GM21576 (cell line): ENCODE results near the gene GRIP1.

Experiments
- ATAC-seq: cut with Tn5 transposase; IDR thresholded peaks from one replicate; pipeline ENCODE4 v1.9.1; 2021; ENCODE audit warnings: mild to moderate bottlenecking, moderate library complexity; ENCODE audit not compliant: unreplicated experiment

The GRIP1 gene

GRCh38 chr12:66647034-66647691 is 31.7 kb downstream of the GRIP1 start:
- ATAC-seq = no peak

DNA sequence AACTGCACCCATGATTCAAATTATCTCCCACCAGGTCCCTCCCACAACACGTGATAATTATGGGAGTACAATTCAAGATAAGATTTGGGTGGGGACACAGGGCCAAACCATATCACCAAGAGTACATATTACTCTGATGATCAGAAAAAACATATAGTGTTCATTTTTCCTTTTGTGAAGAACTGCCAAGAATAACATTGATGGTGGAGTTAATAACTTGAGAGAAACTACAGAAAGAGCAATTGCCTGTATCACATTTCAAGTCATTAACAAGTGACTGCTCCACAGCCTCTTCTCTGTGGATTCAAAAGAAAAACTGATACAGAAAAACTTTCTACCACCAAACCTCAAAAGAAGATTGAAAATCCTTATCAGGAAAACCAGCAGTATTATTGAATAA is 34.7 kb downstream of the GRIP1 start:
- ATAC-seq = no peak

GRCh38 chr12:66640691-66641460 is 38.0 kb downstream of the GRIP1 start:
- ATAC-seq = no peak

- no peak for ATAC-seq
These were observed 40.2 kb downstream of the GRIP1 start for GRCh38 chr12:66638666-66639065.

DNA sequence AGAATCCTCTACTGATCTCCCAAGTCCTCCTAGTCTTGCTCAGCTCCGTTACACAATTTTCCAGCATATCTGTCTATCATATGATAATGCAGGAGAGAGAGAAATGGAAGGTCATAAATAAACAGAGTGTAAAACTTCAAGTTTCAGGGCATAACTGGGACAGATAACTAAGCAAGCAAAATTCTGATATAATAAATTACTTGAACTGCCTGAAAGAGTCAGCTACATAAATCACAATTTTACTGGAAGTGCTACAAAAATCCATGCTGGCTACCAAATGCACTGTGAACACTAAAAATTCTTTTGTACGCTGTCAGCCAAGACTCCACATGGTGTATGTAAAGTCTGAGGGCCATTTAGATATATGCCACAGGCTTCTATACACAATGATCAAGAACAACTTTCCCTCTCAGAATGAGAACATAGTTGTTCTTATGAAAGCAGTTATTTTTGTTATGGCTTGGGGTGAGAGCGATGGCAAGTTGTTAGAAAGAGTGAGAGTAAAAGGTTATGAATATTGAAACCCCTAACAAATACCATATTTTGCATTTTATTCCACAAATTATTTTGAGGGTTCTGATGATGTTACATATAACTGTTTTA is 41.1 kb downstream of the GRIP1 start:
- ATAC-seq = no peak

DNA sequence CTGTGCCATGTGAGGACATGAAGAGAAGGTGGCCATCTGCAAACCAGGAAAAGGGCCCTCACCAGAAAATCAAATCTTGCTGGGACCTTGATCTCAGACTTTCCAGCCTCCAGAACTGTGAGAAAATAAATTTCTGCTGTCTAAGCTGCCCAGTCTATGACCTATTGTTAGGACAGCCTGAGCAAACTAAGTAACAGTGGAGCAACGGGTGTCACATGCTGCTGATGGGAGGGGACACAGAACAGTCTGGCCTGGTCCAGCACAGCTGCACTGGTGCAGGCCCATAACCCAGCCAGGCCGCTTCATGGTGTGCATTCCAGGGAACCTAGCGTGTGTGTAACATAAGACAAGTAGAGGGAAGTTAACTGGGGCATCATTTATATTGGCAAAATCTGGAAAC is 42.1 kb downstream of the GRIP1 start:
- ATAC-seq = no peak

GRCh38 chr12:66633676-66634075 is 45.2 kb downstream of the GRIP1 start:
- no peak for ATAC-seq

- ATAC-seq = no peak
These were observed 49.6 kb downstream of the GRIP1 start for GRCh38 chr12:66629138-66629870.

- no peak for ATAC-seq
These were observed 50.9 kb downstream of the GRIP1 start for GRCh38 chr12:66627988-66628317.

- ATAC-seq = no peak
These were observed 51.4 kb downstream of the GRIP1 start for GRCh38 chr12:66627270-66627987.

DNA sequence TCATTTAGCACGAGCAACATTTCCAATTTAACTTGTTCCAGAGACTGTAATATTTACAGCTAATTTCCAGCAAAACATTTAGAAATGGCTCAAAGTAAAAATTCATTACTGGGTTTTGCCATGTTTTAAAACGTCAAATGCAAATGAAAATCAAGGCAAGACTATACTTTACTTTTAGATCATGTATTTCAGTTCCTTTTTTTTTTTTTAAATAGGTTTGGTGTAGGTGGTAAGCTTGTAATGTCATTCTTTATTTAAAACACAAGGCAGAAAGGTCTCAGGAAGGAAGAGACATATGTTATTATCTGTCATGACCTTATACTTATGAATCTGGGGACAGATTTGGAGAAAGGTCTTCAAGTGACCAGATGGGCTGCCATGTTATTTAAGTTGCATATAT is 54.1 kb downstream of the GRIP1 start:
- peak; percentile 71 for ATAC-seq

- no peak for ATAC-seq
These were observed 55.4 kb downstream of the GRIP1 start for GRCh38 chr12:66623455-66623854.

DNA sequence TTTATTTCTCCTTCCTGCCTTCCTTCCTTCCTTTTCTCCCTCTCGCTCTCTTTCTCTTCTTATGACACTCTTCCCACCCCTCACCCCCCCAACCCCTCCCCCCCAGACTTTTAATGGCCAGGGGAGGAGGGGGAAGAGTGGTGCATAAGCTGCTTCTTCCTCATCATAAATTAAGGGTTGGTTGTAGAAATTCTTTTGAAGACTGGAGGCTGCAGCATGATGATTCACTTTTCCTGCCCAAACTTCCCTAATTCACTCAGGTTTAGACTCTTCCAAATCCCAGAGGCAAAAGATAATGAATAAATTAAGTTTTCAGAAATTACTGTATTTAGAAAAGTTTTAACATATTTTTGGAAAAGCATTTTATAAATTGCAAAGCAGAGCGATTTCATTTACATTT is 58.2 kb downstream of the GRIP1 start:
- ATAC-seq = no peak

DNA sequence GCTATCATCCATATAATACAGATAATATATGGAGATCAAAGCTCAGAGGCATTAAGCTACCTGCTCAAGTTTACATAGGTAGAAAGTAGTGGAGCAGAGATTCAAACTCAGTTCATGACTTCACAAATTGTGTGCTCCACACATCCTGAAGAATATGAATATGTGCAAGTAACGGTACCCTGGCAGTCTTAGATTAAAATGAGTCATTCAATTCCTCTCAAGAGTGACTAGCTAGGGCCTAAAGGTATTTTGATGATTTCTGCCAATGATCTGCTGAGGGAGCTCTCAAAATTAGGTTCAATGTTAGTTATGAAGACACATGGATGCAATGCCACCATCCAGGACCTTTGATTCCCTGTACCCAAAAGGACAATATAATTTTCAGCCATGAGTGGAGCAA is 58.9 kb downstream of the GRIP1 start:
- no peak for ATAC-seq

GRCh38 chr12:66617991-66618390 is 60.9 kb downstream of the GRIP1 start:
- ATAC-seq = no peak

DNA sequence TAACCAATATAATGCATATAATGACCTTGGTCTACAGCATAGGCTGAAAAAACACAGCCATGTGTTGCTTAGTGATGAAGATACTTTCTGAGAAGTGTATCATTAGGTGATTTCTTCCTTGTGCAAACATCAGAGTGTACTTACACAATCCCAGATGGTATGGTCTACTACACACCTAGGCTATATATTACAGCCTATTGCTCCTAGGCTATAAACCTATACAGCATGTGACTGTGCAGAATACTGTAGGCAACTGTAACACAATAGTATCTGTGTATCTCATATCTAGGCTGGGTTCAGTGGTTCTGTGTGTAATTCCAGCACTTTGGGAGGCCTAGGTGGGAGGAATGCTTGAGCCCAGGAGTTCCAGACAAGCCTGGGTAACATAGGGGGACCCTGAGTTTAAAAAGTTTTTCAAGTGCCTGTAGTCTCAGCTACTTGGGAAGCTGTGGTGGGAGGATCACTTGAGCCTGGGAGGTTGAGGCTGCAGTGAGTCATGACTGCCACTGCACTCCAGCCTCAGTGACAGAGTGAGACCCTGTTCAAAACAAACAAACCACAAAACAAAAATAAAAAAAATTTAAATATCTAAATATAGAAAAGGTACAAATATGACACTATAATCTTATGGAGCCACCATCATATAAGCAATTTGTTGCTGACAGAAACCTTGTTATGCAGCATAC is 66.6 kb downstream of the GRIP1 start:
- no peak for ATAC-seq

DNA sequence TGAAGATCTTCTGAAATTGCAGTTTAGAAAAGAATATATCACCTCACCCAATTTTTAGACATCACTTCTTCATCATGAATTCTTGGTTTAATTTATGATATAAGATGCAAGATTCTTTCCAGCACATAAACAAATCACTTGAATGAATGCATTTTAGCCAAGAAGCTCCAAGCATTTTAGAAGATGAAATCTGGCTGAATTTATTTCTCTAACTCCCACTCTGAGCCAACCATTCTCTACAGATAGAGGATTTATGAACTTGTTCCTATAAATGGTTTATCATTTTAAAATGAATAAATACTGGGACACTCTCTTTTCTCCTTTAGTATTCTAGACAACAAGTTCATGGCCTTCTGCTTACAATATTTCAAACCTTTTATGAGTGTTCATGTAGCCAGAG is 71.7 kb downstream of the GRIP1 start:
- ATAC-seq = no peak

DNA sequence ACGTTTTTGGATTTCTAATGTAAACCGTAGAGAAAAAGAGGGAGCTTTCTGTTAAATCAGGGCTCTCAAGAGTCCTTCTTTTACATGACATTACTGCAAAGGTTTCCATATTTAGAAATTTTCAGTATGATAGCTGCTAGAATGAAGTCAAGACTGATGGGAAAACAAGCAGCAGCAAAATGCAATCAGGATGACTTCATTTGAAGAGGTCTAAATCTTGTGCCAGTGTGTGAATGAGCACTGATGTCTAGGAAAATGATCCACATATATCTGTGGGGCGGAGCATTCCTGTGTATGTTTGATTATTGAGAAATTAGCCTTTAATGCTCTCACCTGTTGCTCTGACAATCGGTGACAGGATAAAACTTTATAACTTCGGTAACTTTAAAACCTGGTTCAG is 73.6 kb downstream of the GRIP1 start:
- no peak for ATAC-seq

GRCh38 chr12:66603981-66604479 is 74.8 kb downstream of the GRIP1 start:
- ATAC-seq = no peak

DNA sequence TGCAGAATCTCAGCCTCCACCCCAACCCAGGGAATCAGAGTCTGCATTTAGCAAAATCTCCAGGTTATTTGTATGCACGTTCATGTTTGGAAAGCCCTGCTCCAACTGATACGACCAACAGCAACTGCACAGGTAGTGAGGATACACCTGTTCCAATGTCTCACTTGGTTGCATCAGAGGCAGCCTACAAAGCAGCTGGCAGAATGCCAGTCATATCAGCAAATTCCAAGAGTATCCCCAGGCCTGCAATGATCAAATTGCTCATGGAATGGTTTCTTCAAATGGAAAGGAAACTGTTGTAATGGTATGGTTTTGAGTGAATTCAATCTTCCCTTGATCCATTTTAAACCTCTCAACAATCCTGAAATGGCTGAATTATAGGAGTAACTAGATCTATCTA is 75.4 kb downstream of the GRIP1 start:
- no peak for ATAC-seq
